ENCODE results near the gene SPATA2.

The SPATA2 gene

GRCh38 chr20:49905415-49906091, 9.8 kb downstream of the SPATA2 start:
- TF ChIP-seq, protein P1, sequence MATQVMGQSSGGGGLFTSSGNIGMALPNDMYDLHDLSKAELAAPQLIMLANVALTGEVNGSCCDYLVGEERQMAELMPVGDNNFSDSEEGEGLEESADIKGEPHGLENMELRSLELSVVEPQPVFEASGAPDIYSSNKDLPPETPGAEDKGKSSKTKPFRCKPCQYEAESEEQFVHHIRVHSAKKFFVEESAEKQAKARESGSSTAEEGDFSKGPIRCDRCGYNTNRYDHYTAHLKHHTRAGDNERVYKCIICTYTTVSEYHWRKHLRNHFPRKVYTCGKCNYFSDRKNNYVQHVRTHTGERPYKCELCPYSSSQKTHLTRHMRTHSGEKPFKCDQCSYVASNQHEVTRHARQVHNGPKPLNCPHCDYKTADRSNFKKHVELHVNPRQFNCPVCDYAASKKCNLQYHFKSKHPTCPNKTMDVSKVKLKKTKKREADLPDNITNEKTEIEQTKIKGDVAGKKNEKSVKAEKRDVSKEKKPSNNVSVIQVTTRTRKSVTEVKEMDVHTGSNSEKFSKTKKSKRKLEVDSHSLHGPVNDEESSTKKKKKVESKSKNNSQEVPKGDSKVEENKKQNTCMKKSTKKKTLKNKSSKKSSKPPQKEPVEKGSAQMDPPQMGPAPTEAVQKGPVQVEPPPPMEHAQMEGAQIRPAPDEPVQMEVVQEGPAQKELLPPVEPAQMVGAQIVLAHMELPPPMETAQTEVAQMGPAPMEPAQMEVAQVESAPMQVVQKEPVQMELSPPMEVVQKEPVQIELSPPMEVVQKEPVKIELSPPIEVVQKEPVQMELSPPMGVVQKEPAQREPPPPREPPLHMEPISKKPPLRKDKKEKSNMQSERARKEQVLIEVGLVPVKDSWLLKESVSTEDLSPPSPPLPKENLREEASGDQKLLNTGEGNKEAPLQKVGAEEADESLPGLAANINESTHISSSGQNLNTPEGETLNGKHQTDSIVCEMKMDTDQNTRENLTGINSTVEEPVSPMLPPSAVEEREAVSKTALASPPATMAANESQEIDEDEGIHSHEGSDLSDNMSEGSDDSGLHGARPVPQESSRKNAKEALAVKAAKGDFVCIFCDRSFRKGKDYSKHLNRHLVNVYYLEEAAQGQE (IDR thresholded peaks at IDR 0.05; ENCODE audit: insufficient read depth in 1 of 2, low read depth in 2 of 2, low read length in 2 of 2): no peak
- TF ChIP-seq FOXP2 (optimal IDR thresholded peaks at IDR 0.05; ENCODE audit: borderline replicate concordance, extremely low read depth, extremely low read length, insufficient read depth) (no peak), SIN3A (IDR thresholded peaks at IDR 0.05; ENCODE audit: borderline replicate concordance, insufficient read depth, low read length) (no peak), POLR2AphosphoS5 (IDR thresholded peaks at IDR 0.05; ENCODE audit: low read depth, low read length) (no peak), TAF1 (IDR thresholded peaks at IDR 0.05; ENCODE audit: borderline replicate concordance, insufficient read depth, low read length) (no peak)

DNA sequence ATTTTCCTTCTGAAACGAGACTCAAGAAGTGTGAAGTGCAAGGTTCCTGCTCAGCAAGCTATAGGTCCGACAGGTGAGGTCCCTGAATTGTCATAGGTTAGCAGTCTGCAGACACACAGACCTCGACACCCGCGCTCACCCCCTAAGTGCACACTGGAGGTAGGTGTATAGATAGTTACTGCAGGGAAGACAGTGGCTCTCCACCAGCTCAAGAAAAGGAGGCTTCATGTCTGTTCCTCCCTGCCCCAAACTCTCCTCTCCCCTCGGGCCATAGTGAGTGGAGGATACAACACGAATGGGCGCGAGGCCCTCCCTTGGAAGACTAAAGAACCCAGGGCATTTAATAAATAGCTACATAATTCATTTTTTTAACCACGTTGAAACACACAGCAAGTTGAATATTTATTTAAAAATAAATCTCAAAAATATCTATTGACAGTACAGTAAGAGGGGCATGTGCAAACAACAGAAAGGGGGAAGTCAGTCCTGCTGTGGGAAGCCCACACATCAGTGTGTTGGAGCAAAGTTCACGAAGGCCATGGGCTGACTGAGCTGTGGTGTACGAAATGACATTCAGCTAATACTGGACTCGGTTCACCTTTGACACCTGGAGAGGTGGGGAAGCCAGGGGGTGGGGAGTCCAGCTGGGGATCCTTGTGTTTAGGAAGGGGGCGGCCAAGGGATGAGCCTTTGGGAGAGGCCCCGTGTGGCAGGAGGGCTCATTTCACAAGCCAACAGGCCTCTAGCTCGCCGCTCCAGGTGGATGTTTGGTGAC, 10.7 kb downstream of the SPATA2 start:
- TF ChIP-seq POLR2AphosphoS5 (IDR thresholded peaks at IDR 0.05; ENCODE audit: low read depth, low read length): no peak
- TF ChIP-seq, protein P1 (IDR thresholded peaks at IDR 0.05; ENCODE audit: insufficient read depth in 1 of 2, low read depth in 2 of 2, low read length in 2 of 2): no peak
- no peak for TF ChIP-seq TAF1 (IDR thresholded peaks at IDR 0.05; ENCODE audit: borderline replicate concordance, insufficient read depth, low read length)
- no peak for TF ChIP-seq SIN3A (IDR thresholded peaks at IDR 0.05; ENCODE audit: borderline replicate concordance, insufficient read depth, low read length)
- TF ChIP-seq FOXP2 (optimal IDR thresholded peaks at IDR 0.05; ENCODE audit: borderline replicate concordance, extremely low read depth, extremely low read length, insufficient read depth): no peak

GRCh38 chr20:49901588-49901987, 13.7 kb downstream of the SPATA2 start:
- TF ChIP-seq POLR2AphosphoS5 (IDR thresholded peaks at IDR 0.05; ENCODE audit: low read depth, low read length): no peak
- TF ChIP-seq, protein P1 (IDR thresholded peaks at IDR 0.05; ENCODE audit: insufficient read depth in 1 of 2, low read depth in 2 of 2, low read length in 2 of 2): no peak
- TF ChIP-seq TAF1 (IDR thresholded peaks at IDR 0.05; ENCODE audit: borderline replicate concordance, insufficient read depth, low read length): no peak
- no peak for TF ChIP-seq FOXP2 (optimal IDR thresholded peaks at IDR 0.05; ENCODE audit: borderline replicate concordance, extremely low read depth, extremely low read length, insufficient read depth)
- TF ChIP-seq SIN3A (IDR thresholded peaks at IDR 0.05; ENCODE audit: borderline replicate concordance, insufficient read depth, low read length): no peak

DNA sequence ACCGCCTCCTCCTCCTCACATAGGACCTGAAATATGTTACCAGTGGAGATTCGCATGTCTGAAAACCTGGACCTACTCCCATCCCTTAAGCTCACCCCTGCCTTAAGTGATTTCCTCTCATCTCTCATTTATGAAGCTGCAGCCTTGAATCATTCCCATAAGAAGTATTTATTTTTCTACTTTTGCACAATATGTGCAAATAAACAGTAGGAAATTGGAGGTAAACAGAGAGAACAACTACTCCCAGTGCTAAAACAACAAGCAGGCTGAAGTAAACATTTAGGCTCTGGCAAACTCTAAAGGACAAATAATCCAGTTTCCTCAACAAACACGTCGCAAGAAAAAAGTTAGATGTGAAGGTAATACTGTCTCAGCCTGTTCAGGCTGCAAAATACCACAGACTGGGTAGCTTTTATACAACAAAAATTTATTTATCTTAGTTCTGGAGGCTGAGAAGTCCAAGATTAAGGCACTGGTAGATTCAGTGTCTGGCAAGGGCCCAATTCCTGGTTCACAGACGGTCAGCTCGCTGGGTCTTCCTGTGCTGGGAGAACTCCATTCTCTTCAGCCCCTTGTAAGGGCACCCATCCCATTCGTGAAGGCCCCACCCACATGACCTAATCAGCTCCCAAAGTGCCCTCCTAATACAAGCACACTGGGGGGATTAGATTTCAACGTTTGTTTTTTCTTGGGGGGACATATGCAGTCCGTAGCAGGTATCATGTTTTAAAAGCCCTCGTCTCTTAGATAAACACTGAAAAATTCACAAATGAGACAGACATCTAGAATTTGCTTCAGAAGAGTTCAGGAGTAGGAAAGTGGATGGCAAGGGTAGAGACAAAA, 15.6 kb downstream of the SPATA2 start:
- TF ChIP-seq TAF1 (IDR thresholded peaks at IDR 0.05; ENCODE audit: borderline replicate concordance, insufficient read depth, low read length) (no peak), POLR2AphosphoS5 (IDR thresholded peaks at IDR 0.05; ENCODE audit: low read depth, low read length) (no peak), FOXP2 (optimal IDR thresholded peaks at IDR 0.05; ENCODE audit: borderline replicate concordance, extremely low read depth, extremely low read length, insufficient read depth) (no peak), SIN3A (IDR thresholded peaks at IDR 0.05; ENCODE audit: borderline replicate concordance, insufficient read depth, low read length) (no peak)
- TF ChIP-seq, protein P1 (IDR thresholded peaks at IDR 0.05; ENCODE audit: insufficient read depth in 1 of 2, low read depth in 2 of 2, low read length in 2 of 2): no peak
